ENCODE data around the gene SNRNP35.
"Not testable (repeated sequence)": the region's sequence is repeated elsewhere in the genome, so short reads cannot be mapped to it uniquely, and the experiment has no call there.

SNRNP35 gene

GRCh38 chr12:123449249-123449733, 8.6 kb upstream of the SNRNP35 start:
- DNase-seq (ENCODE audit: low read depth) = no peak

- DNase-seq (ENCODE audit: low read depth) = no peak
Observed at GRCh38 chr12:123449856-123450255, 8.1 kb upstream of the SNRNP35 start.

GRCh38 chr12:123450636-123451035, 7.3 kb upstream of the SNRNP35 start:
- no peak for DNase-seq (ENCODE audit: low read depth)

- DNase-seq (ENCODE audit: low read depth) = not testable (repeated sequence)
Observed at GRCh38 chr12:123452276-123452550, 5.7 kb upstream of the SNRNP35 start.

- DNase-seq (ENCODE audit: low read depth) = no peak
Observed at GRCh38 chr12:123453165-123453564, 4.8 kb upstream of the SNRNP35 start.

GRCh38 chr12:123463174-123463573, 5.2 kb downstream of the SNRNP35 start:
- not testable (repeated sequence) for DNase-seq (ENCODE audit: low read depth)

GRCh38 chr12:123465084-123465483, 7.1 kb downstream of the SNRNP35 start:
- DNase-seq (ENCODE audit: low read depth) = no peak

GRCh38 chr12:123468786-123469185, 10.8 kb downstream of the SNRNP35 start:
- no peak for DNase-seq (ENCODE audit: low read depth)

GRCh38 chr12:123469978-123470377, 12.0 kb downstream of the SNRNP35 start:
- DNase-seq (ENCODE audit: low read depth) = no peak

GRCh38 chr12:123471374-123472068, 13.6 kb downstream of the SNRNP35 start:
- DNase-seq (ENCODE audit: low read depth) = no peak

GRCh38 chr12:123472438-123472849, 14.5 kb downstream of the SNRNP35 start:
- DNase-seq (ENCODE audit: low read depth) = no peak

- DNase-seq (ENCODE audit: low read depth) = no peak
Observed at GRCh38 chr12:123474485-123475245, 16.7 kb downstream of the SNRNP35 start.

GRCh38 chr12:123475246-123475703, 17.3 kb downstream of the SNRNP35 start:
- DNase-seq (ENCODE audit: low read depth) = no peak

- no peak for DNase-seq (ENCODE audit: low read depth)
Observed at GRCh38 chr12:123478069-123478468, 20.1 kb downstream of the SNRNP35 start.

- DNase-seq (ENCODE audit: low read depth) = no peak
Observed at GRCh38 chr12:123478762-123479161, 20.8 kb downstream of the SNRNP35 start.

GRCh38 chr12:123479442-123480180, 21.7 kb downstream of the SNRNP35 start:
- DNase-seq (ENCODE audit: low read depth) = no peak

GRCh38 chr12:123481251-123481650, 23.3 kb downstream of the SNRNP35 start:
- not testable (repeated sequence) for DNase-seq (ENCODE audit: low read depth)

- no peak for DNase-seq (ENCODE audit: low read depth)
Observed at GRCh38 chr12:123482876-123483275, 24.9 kb downstream of the SNRNP35 start.

- no peak for DNase-seq (ENCODE audit: low read depth)
Observed at GRCh38 chr12:123483602-123484248, 25.8 kb downstream of the SNRNP35 start.

GRCh38 chr12:123485756-123486155, 27.8 kb downstream of the SNRNP35 start:
- DNase-seq (ENCODE audit: low read depth) = no peak

GRCh38 chr12:123487428-123487827, 29.5 kb downstream of the SNRNP35 start:
- DNase-seq (ENCODE audit: low read depth) = no peak

GRCh38 chr12:123488539-123489230, 30.7 kb downstream of the SNRNP35 start:
- DNase-seq (ENCODE audit: low read depth) = no peak
